ENCODE results near the gene SEPTIN12. TPM values are rescaled to one million over a fixed set of nuclear protein-coding genes. Genes with fewer than 3 reads are reported as not detected.
A peak's percentile ranks its signal among the peaks of the same experiment; 100 is the strongest.

SEPTIN12 gene
- total RNA-seq, 5 donors from 2014 or later (not counting 1 experiment from before 2014, with no cell fraction given) = not detected

DNA sequence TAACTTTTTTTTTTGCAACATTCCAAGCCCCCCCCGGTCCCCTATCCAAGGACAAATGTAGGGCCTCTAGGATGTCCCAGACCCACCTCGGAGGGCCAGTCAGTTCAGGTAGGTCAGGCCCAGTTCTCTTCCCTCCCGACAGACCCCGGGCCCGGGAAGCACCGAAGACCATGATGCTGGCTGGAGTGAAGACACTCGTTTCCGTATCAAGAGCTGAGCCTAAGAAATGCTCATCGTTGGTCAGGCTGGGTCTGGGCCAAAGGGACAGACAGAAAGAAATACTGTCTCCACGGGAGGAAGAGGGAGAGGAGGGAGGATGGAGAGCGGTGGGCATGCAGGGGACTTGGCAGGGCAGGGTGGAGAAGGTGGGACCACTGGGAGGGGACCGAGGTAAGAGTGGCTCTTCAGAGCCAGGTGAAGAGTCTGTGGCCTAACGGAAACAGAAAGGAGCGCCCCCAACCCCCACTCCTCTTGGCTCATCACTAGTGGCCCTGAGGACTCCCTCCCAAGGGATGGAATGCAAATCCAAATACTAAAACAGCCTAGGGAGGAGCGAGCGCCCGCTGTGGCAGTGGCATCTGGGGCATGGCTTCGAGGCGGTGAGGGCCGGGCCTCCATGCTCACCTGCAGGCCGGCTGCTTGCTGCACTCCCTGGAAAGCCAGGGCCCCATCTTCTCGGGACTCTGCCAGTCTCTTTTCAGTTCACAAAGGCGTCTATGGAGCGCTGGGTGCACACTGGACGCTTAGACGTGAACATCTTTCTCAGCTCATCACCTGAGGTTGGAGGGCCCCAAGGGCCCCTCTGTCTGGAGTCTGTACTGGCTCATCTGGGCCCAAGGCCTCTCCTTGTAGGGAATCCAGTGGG, 16.0 kb upstream of the SEPTIN12 start:
- H3K4me3 ChIP-seq (ENCODE audit: control insufficient read depth in 1 of 2, extremely low read depth in 1 of 2, low read length in 1 of 2) = no peak overlapping the region
- peaks cover 2 to 21% of the 10 kb centered on the region in 2 experiments for H3K4me1 ChIP-seq (ENCODE audit: control insufficient read depth in 1 of 2, extremely low read depth in 1 of 2, insufficient read depth in 2 of 2, low read length in 2 of 2)
- H3K36me3 ChIP-seq (ENCODE audit: control insufficient read depth in 2 of 2, extremely low read depth in 1 of 2, insufficient read depth in 1 of 2, low read length in 1 of 2) = peaks cover 0 to 16% of the 10 kb centered on the region in 2 donors
- Mint-ChIP-seq H3K4me3 (peak overlapping the region in 2 of 3 donors; percentile 41 to 87), H3K4me1 (peaks cover 7 to 21% (median 18%) of the 10 kb centered on the region in 3 donors), H3K36me3 (peaks cover 9% of the 10 kb centered on the region), H3K9me3 (no peaks in the 10 kb centered on the region), H3K27me3 (no peaks in the 10 kb centered on the region), H3K27ac (no peak overlapping the region)
- DNase-seq = no peak
- no peak for ATAC-seq (replicated peaks in 1 of 4)
- no peak overlapping the region for H3K27ac ChIP-seq (ENCODE audit: low read length)
- no peaks in the 10 kb centered on the region for H3K9me3 ChIP-seq
- ChIA-PET CTCF (interaction anchor here in 1 of 2 donors (0.5 kb wide), 1 partner anchor 155 kb away, joined by 3 read pairs; no protein-coding TSS in a partner anchor), POLR2A (no interaction called here)
- no peaks in the 10 kb centered on the region for H3K27me3 ChIP-seq (replicated peaks in 1 of 2; ENCODE audit: control insufficient read depth in 2 of 2, extremely low read depth in 1 of 2, insufficient read depth in 2 of 2, low read length in 1 of 2)
- WGBS (ENCODE audit: insufficient coverage) = 94% methylated on average over 22 of the region's 26 CpGs

DNA sequence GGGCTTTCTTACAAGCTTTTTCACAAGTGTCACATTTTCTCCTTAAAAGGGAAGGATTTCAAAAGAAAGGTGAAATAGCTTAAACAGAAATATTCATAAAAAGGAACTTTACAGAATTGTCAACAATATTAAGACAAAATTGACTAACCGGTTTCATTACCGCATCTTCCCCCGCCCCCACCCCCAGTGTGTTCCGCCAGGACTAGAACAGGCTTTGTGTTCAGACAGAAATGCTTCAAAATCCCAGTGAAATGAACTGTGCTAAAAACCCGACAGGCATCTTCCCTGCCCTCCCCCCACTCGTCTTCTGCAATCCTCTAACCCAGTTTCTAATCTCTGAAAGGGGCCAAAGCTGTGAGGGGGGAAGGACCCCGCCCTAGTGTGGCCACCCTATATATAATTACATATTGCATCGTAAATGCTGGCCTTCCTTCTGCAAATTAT, 15.3 kb upstream of the SEPTIN12 start:
- Histone ChIP-seq H3K36me3 (ENCODE audit: control insufficient read depth in 2 of 2, extremely low read depth in 1 of 2, insufficient read depth in 1 of 2, low read length in 1 of 2) (peaks cover 3 to 12% of the 10 kb centered on the region in 2 donors), H3K4me3 (ENCODE audit: control insufficient read depth in 1 of 2, extremely low read depth in 1 of 2, low read length in 1 of 2) (no peak overlapping the region), H3K27ac (ENCODE audit: low read length) (no peak overlapping the region), H3K27me3 (replicated peaks in 1 of 2; ENCODE audit: control insufficient read depth in 2 of 2, extremely low read depth in 1 of 2, insufficient read depth in 2 of 2, low read length in 1 of 2) (no peaks in the 10 kb centered on the region), H3K9me3 (no peaks in the 10 kb centered on the region), H3K4me1 (ENCODE audit: control insufficient read depth in 1 of 2, extremely low read depth in 1 of 2, insufficient read depth in 2 of 2, low read length in 2 of 2) (peaks cover 2 to 21% of the 10 kb centered on the region in 2 experiments)
- no peaks in the 10 kb centered on the region for H3K9me3 Mint-ChIP-seq
- H3K4me3 Mint-ChIP-seq = peak overlapping the region; percentile 80 to 87 (median 81)
- ATAC-seq (replicated peaks in 1 of 4) (no peak), DNase-seq (no peak)
- peak overlapping the region in 1 of 2 donors; percentile 70 for H3K27ac Mint-ChIP-seq
- H3K36me3 Mint-ChIP-seq = peaks cover 9% of the 10 kb centered on the region
- H3K4me1 Mint-ChIP-seq = peaks cover 7 to 21% (median 18%) of the 10 kb centered on the region in 3 donors
- POLR2A ChIA-PET = interaction anchor here in 1 of 2 donors (0.7 to 1.0 kb wide), 2 partner anchors 59 to 69 kb away, joined by 3 to 5 read pairs; partner anchors contain the start of genes ANKS3 and DNAAF8
- H3K27me3 Mint-ChIP-seq = no peaks in the 10 kb centered on the region
- WGBS (ENCODE audit: insufficient coverage) = 80% methylated on average over 2 of the region's 8 CpGs
- CTCF ChIA-PET = interaction anchor here in 1 of 2 donors (1.0 to 1.2 kb wide), 2 partner anchors 35 to 69 kb away, joined by 5 read pairs; partner anchors contain the start of genes ANKS3 and DNAAF8

DNA sequence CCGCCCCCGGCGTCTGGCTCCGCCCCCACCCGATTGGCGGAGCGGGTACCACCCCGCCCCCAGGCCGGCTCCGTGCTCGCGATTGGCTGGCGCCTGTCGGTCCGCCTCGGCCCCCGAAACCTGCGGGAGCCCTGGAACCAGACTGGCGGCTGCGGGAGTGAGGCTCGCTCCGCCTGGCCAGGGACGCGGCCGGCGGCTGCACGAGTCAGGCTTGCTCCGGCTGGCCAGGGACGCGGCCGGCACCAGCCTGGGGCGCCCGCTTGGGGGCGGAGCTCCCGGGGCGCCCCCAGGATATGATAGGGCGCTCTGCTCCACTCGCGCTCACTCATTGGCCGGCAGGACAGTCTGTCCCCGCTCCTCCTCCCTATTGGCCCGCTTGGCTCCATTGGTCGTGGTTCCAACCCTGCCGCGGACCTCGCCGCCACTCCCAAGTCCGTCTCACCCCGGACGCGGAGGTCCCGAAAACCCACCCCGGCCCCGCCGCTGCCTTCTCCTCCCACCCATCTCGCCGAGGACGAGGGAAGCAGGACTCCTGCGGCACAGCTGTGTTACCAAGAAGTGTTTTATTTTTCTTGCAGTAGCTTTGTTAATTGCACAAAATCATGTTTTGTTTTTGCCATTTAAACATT, 14.6 kb upstream of the SEPTIN12 start:
- Histone ChIP-seq H3K4me3 (ENCODE audit: control insufficient read depth in 1 of 2, extremely low read depth in 1 of 2, low read length in 1 of 2) (peak overlapping the region; percentile 52 to 53), H3K27me3 (replicated peaks in 1 of 2; ENCODE audit: control insufficient read depth in 2 of 2, extremely low read depth in 1 of 2, insufficient read depth in 2 of 2, low read length in 1 of 2) (no peaks in the 10 kb centered on the region), H3K27ac (ENCODE audit: low read length) (no peak overlapping the region), H3K4me1 (ENCODE audit: control insufficient read depth in 1 of 2, extremely low read depth in 1 of 2, insufficient read depth in 2 of 2, low read length in 2 of 2) (peaks cover 2 to 21% of the 10 kb centered on the region in 2 experiments), H3K9me3 (no peaks in the 10 kb centered on the region), H3K36me3 (ENCODE audit: control insufficient read depth in 2 of 2, extremely low read depth in 1 of 2, insufficient read depth in 1 of 2, low read length in 1 of 2) (peaks cover 3 to 8% of the 10 kb centered on the region in 2 donors)
- ChIA-PET POLR2A (interaction anchor here in 1 of 2 donors (0.7 to 1.0 kb wide), 2 partner anchors 58 to 69 kb away, joined by 3 to 5 read pairs; partner anchors contain the start of genes ANKS3 and DNAAF8), CTCF (interaction anchor here in 1 of 2 donors (1.0 to 1.2 kb wide), 2 partner anchors 35 to 69 kb away, joined by 5 read pairs; partner anchors contain the start of genes ANKS3 and DNAAF8)
- Mint-ChIP-seq H3K4me3 (peak overlapping the region; percentile 80 to 87 (median 81)), H3K27me3 (no peaks in the 10 kb centered on the region), H3K36me3 (peaks cover 9% of the 10 kb centered on the region), H3K27ac (peak overlapping the region; percentile 70 to 85), H3K4me1 (peaks cover 7 to 21% (median 18%) of the 10 kb centered on the region in 3 donors), H3K9me3 (no peaks in the 10 kb centered on the region)
- DNase-seq = peak; percentile 59 to 94 (median 83)
- peak; percentile 85 to 89 (median 86) for ATAC-seq (replicated peaks in 1 of 4)
- under 1% methylated on average over 42 of the region's 59 CpGs for WGBS (ENCODE audit: insufficient coverage)

DNA sequence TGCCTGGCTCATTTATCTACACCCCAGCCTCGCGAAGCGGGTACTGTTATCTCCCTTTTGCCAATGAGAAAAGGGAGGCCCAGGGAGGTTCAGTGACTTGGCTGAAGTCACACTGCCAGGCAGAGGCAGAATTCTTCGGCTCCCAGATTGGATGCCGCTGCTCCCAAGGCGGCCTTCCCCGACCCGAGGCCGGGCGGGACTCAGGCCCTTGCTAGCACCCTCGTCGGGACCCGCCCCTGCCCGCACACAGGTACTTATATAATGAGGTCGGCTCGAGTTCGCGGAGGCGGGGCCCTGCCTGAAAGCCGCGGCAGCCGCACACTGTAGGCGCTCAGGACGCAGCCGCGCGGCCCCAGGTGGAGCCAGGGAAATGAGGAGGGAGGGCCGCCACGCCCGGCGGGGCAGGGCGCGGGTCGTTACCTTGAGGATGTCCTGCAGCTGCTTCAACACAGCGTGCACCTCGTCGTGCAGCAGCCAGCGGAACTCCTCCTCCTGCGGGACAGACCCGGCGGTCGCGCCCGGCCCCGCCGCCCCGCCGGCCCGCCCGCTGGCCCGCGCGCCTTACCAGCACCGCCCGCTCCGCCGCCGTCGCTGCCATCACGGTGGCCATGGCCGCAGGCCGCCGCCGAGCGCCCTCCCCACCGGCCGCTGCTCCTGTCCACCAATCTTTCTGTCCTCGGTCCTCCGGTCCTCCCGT, 14.0 kb upstream of the SEPTIN12 start, which contains the start of gene ROGDI:
Gene ROGDI (minus strand): TSS at position 672 of the 697 bp plus-strand sequence. CDS start 62 bp downstream, at position 610.
- ATAC-seq (replicated peaks in 1 of 4) (peak; percentile 77 to 78 (median 78)), DNase-seq (peak; percentile 72 to 90 (median 82))
- Mint-ChIP-seq H3K36me3 (peaks cover 3% of the 10 kb centered on the region), H3K4me3 (peak within 1 kb of the TSS; percentile 81 to 87 (median 84)), H3K4me1 (peaks cover 7 to 21% (median 18%) of the 10 kb centered on the region in 3 donors), H3K27ac (peak within 1 kb of the TSS; percentile 87 to 88), H3K9me3 (no peaks in the 10 kb centered on the region), H3K27me3 (no peaks in the 10 kb centered on the region)
- Histone ChIP-seq H3K4me1 (ENCODE audit: control insufficient read depth in 1 of 2, extremely low read depth in 1 of 2, insufficient read depth in 2 of 2, low read length in 2 of 2) (peaks cover 2 to 21% of the 10 kb centered on the region in 2 experiments), H3K27me3 (replicated peaks in 1 of 2; ENCODE audit: control insufficient read depth in 2 of 2, extremely low read depth in 1 of 2, insufficient read depth in 2 of 2, low read length in 1 of 2) (no peaks in the 10 kb centered on the region), H3K36me3 (ENCODE audit: control insufficient read depth in 2 of 2, extremely low read depth in 1 of 2, insufficient read depth in 1 of 2, low read length in 1 of 2) (peaks cover 3 to 6% of the 10 kb centered on the region in 2 donors), H3K9me3 (no peaks in the 10 kb centered on the region), H3K4me3 (ENCODE audit: control insufficient read depth in 1 of 2, extremely low read depth in 1 of 2, low read length in 1 of 2) (peak within 1 kb of the TSS; percentile 52 to 53), H3K27ac (ENCODE audit: low read length) (peak within 1 kb of the TSS; percentile 91)
- CTCF ChIA-PET = interaction anchor here in 1 of 2 donors (1.0 to 1.2 kb wide), 2 partner anchors 34 to 68 kb away, joined by 5 read pairs; partner anchors contain the start of genes ANKS3 and DNAAF8
- POLR2A ChIA-PET = interaction anchor here in 1 of 2 donors (1.0 kb wide), 1 partner anchor 68 kb away, joined by 5 read pairs; the partner anchor contains the start of genes ANKS3 and DNAAF8
- under 1% methylated on average over 67 of the region's 70 CpGs for WGBS (ENCODE audit: insufficient coverage)

DNA sequence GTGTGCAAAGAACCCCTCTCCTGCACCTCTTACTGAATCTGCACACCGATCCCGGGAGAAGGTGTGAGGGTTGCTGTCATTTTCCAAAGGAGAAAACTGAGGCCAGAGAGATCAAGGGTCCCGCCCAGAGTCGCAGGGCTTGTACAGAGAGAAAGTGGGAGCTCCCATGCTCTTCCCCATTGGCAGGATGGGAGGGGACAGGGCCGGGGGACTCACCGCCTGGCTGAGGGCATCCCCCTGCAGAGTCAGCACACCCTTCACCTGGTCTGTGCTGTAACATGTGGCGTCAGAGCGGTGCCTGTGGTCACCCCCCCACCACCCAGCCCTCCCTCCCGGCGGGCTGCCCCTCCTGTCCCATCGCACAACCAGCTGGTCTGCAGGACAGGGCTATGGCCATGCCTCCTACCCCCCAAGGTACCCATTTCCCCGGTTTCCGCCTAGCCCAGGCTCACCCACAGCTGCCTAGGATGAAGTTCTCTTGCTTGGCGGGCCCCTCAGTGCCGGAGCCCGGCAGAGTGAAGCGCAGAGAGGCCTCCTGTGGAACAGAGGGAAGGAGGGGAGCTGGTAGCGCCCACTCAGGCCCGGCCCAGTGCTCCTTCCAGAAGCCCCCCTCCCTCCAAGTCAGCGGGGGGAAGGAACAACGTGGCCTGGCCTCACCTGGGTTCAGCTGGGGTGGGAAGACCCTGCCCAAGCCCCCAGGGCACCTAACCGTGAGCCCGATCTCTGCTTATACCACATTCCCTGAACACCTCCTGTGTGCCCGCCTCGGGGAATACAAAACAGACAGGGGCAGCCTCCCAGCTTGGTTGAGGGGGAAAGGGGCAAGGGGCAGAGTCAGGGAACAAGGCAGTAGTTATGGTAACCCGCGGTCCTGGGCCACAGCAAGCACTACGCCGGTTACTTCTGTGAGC, 13.2 kb upstream of the SEPTIN12 start:
- peak overlapping the region; percentile 87 to 88 for H3K27ac Mint-ChIP-seq
- Histone ChIP-seq H3K36me3 (ENCODE audit: control insufficient read depth in 2 of 2, extremely low read depth in 1 of 2, insufficient read depth in 1 of 2, low read length in 1 of 2) (peaks cover 3% of the 10 kb centered on the region in 2 donors), H3K9me3 (no peaks in the 10 kb centered on the region), H3K27ac (ENCODE audit: low read length) (peak overlapping the region; percentile 91), H3K4me3 (ENCODE audit: control insufficient read depth in 1 of 2, extremely low read depth in 1 of 2, low read length in 1 of 2) (peak overlapping the region; percentile 52 to 53), H3K27me3 (replicated peaks in 1 of 2; ENCODE audit: control insufficient read depth in 2 of 2, extremely low read depth in 1 of 2, insufficient read depth in 2 of 2, low read length in 1 of 2) (no peaks in the 10 kb centered on the region), H3K4me1 (ENCODE audit: control insufficient read depth in 1 of 2, extremely low read depth in 1 of 2, insufficient read depth in 2 of 2, low read length in 2 of 2) (peaks cover 2 to 21% of the 10 kb centered on the region in 2 experiments)
- no peaks in the 10 kb centered on the region for H3K27me3 Mint-ChIP-seq
- ATAC-seq (replicated peaks in 1 of 4) = no peak
- ChIA-PET CTCF (no interaction called here), POLR2A (no interaction called here)
- no peak for DNase-seq
- H3K4me3 Mint-ChIP-seq = peak overlapping the region; percentile 80 to 87 (median 84)
- 83% methylated on average over 11 of the region's 29 CpGs for WGBS (ENCODE audit: insufficient coverage)
- H3K9me3 Mint-ChIP-seq = no peaks in the 10 kb centered on the region
- H3K36me3 Mint-ChIP-seq = peaks cover 3% of the 10 kb centered on the region
- peaks cover 7 to 21% (median 18%) of the 10 kb centered on the region in 3 donors for H3K4me1 Mint-ChIP-seq

Measured in T-cell (primary cell).